T-helper 1 cell treated with Interleukin-12 subunit alpha and Interleukin-12 subunit beta and Interleukin-4 antibody, amounts not matched to agents 30 ng/mL and 1 ng/mL, for 36 hours (primary cell): ENCODE results near the gene GPRIN1. TPM values are rescaled to one million over a fixed set of nuclear protein-coding genes. Genes with fewer than 3 reads are reported as not detected.

Experiments used
- intact Hi-C: fragments of 100-400 bp; cut with micrococcal nuclease; formaldehyde crosslinking; loops from one replicate; pipeline ENCODE4 v1.15.1; 2024
- total RNA-seq: library from RNA; stranded (reverse); gene quantifications from 2 replicates; pipeline ENCODE4 v1.2.3, GENCODE V29; 2022

Gene GPRIN1
- total RNA-seq, 1 donor from 2014 or later = 2.6 TPM

DNA sequence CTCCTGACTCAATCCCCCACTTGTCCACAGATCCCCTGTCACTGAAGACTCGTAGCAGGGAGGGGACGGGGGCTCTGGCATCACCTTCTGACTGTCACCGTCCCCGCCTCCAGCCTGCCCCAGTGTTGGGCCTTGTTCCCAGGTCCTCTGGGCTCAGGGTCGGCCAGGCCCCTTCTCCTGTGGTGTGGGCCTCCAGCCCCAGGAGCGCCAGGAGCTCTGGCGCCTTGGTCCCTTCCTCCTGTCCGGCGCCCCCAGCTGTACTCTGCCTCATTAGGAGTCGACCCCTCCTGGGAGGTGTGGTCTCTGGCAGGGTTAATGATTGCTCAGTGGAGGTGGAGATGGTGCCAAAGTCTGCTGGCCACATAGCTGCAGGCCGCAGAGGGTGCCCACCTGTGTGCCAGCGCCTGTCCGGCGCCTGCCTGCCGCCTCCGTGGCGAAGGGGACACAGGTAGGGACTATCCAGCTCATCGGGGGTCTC lies 61.0 kb downstream of the GPRIN1 start, which contains the start of gene CDHR2:
CDHR2 (plus strand) TSS at position 376 of the 478 bp plus-strand sequence. CDS start 16,011 bp downstream, outside the sequence.
- intact Hi-C loops = no loop called here

- intact Hi-C loops = no loop called here
Observed at GRCh38 chr5:176547802-176548201, 62.2 kb downstream of the GPRIN1 start.

Other genes starting within 250 kb of the GPRIN1 start
- gene KIAA1191, start 248.4 kb downstream of the GPRIN1 start, total RNA-seq = 55.4 and 58.1 TPM in 2 replicates
- 8.5 and 9.0 TPM in 2 replicates for gene ARL10, start 244.7 kb downstream of the GPRIN1 start, total RNA-seq
- gene NOP16, start 221.6 kb downstream of the GPRIN1 start, total RNA-seq = 37.7 and 39.2 TPM in 2 replicates
- 99.1 and 109 TPM in 2 replicates for gene HIGD2A, start 221.4 kb downstream of the GPRIN1 start, total RNA-seq
- gene CLTB, start 193.6 kb downstream of the GPRIN1 start, total RNA-seq = 67.8 and 71.0 TPM in 2 replicates
- gene FAF2, start 161.8 kb downstream of the GPRIN1 start, total RNA-seq = 40.9 and 44.4 TPM in 2 replicates
- 139 TPM in 2 replicates for gene RNF44, start 72.8 kb downstream of the GPRIN1 start, total RNA-seq
- 1.3 and 1.7 TPM in 2 replicates for gene CDHR2, start 60.8 kb downstream of the GPRIN1 start, total RNA-seq
- not detected in 2 replicates for gene SNCB, start 20.4 kb upstream of the GPRIN1 start, total RNA-seq
- not detected in 2 replicates for gene EIF4E1B, start 20.5 kb upstream of the GPRIN1 start, total RNA-seq
- 52.1 and 56.1 TPM in 2 replicates for gene TSPAN17, start 37.3 kb upstream of the GPRIN1 start, total RNA-seq
- gene UNC5A, start 200.4 kb upstream of the GPRIN1 start, total RNA-seq = not detected in 2 replicates